Uterus (tissue), 4 donors: ENCODE results near the gene SERPINA12. TPM values are rescaled to one million over a fixed set of nuclear protein-coding genes. Genes with fewer than 3 reads are reported as not detected.

ENCODE experiments used
- DNase-seq, 2 donors: peaks; one replicate each; pipeline ENCODE4 v3.0.0-alpha.2; 2019 to 2020
- H3K27ac ChIP-seq, 2 donors: fragments of 200-600 bp; sonication (generic); 1 replicate in 1 of 2; 2 replicates in 1 of 2; pipeline ENCODE4 v1.5.1; 2016 to 2018
- H3K27me3 ChIP-seq, 2 donors: fragments of 200-600 bp; sonication (generic); one replicate each; pipeline ENCODE4 v1.5.1; 2018 to 2019; ENCODE audit warnings: control low read depth in 1 of 2
- H3K36me3 ChIP-seq, 2 donors: fragments of 200-600 bp; sonication (generic); one replicate each; pipeline ENCODE4 v1.5.1; 2019; ENCODE audit warnings: control low read depth in 1 of 2
- H3K4me1 ChIP-seq, 2 donors: fragments of 200-600 bp; sonication (generic); one replicate each; pipeline ENCODE4 v1.5.1; 2018 to 2019; ENCODE audit warnings: control low read depth in 1 of 2
- H3K4me3 ChIP-seq, 2 donors: fragments of 200-600 bp; sonication (generic); 1 replicate in 1 of 2; 2 replicates in 1 of 2; pipeline ENCODE4 v1.5.1; 2018 to 2019; ENCODE audit warnings: mild to moderate bottlenecking in 1 of 2
- H3K9me3 ChIP-seq, 2 donors: fragments of 200-600 bp; sonication (generic); one replicate each; pipeline ENCODE4 v1.5.1; 2019; ENCODE audit warnings: control low read depth in 1 of 2
- CTCF ChIP-seq, 4 experiments: fragments of 200-600 bp in 2 of 4; fragments of 450-650 bp in 2 of 4; sonication (generic) in 2 of 4; IDR thresholded peaks; one replicate each; pipeline ENCODE4 v1.5.1; 2016 to 2019; ENCODE audit warnings: antibody characterized with exemption in 4 of 4, mild to moderate bottlenecking in 2 of 4, moderate library complexity in 1 of 4
- POLR2A ChIP-seq, 2 donors: fragments of 450-650 bp; IDR thresholded peaks; one replicate each; pipeline ENCODE4 v1.6.1; 2016; ENCODE audit warnings: antibody characterized with exemption in 2 of 2, mild to moderate bottlenecking in 1 of 2, moderate library complexity in 1 of 2
- intact Hi-C: fragments of 100-400 bp; cut with DNase I; formaldehyde crosslinking; loops from one replicate; pipeline ENCODE4 v1.15.1; 2023; ENCODE audit warnings: low total_unique reads
- total RNA-seq, 4 donors: library from RNA; depleted of rRNA in 3 of 4; stranded (reverse); fragments of >200 nt in 3 of 4; gene quantifications; one replicate each; pipeline versions ENCODE4 v1.1.0 to v1.2.4, GENCODE V29; 2014 to 2023
- donor health status: DM: yes; HTN: yes; CAD: no.

Gene SERPINA12
- total RNA-seq, 4 donors from 2014 or later: not detected

DNA sequence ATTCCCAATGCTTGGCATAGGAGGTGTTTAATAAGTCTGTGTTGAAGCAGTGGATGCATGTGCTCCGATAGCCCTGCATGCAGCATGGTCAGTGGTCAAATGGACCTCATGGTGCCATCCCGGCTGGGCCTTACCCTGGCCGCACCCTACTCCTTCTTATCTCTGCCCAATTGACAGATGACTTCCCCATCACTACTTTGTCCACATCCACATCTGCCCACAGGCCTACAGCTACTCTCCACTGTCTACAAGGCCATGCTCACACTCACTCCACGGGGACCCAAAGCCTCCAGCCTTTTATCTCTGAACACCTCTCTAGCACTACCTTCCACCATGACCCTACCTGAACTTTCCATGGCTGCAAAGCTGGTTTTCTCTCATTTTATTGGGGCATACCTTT, 68.1 kb downstream of the SERPINA12 start:
- intact Hi-C loops: no loop called here
- Histone ChIP-seq H3K4me3 (no peak overlapping the region), H3K27ac (no peak overlapping the region), H3K27me3 (no peaks in the 10 kb centered on the region), H3K4me1 (no peaks in the 10 kb centered on the region), H3K36me3 (no peaks in the 10 kb centered on the region), H3K9me3 (no peaks in the 10 kb centered on the region)
- TF ChIP-seq CTCF (IDR thresholded peaks at IDR 0.05) (no peak), POLR2A (IDR thresholded peaks at IDR 0.05) (no peak)
- DNase-seq: no peak

- Histone ChIP-seq H3K9me3 (no peaks in the 10 kb centered on the region), H3K27me3 (no peaks in the 10 kb centered on the region), H3K4me1 (no peaks in the 10 kb centered on the region), H3K4me3 (no peak overlapping the region), H3K36me3 (no peaks in the 10 kb centered on the region), H3K27ac (no peak overlapping the region)
- TF ChIP-seq POLR2A (IDR thresholded peaks at IDR 0.05): no peak
- TF ChIP-seq CTCF (IDR thresholded peaks at IDR 0.05): no peak
- no peak for DNase-seq
- intact Hi-C loops: no loop called here
Measured at GRCh38 chr14:94439453-94440057, 69.7 kb downstream of the SERPINA12 start.

Other genes starting within 250 kb of the SERPINA12 start
- not detected for gene SERPINA10, start 216.2 kb downstream of the SERPINA12 start, total RNA-seq
- under 1 TPM in 1 of 4 donors, not detected in 3; 0.76 TPM for gene SERPINA6, start 186.1 kb downstream of the SERPINA12 start, total RNA-seq
- gene SERPINA2, start 142.8 kb downstream of the SERPINA12 start, total RNA-seq: not detected
- 1 to 10 TPM in 2 of 4 donors, under 1 TPM in 1, not detected in 1; 0.88 to 6.6 (median 4.9) TPM for gene SERPINA1, start 120.9 kb downstream of the SERPINA12 start, total RNA-seq
- gene SERPINA11, start 56.7 kb downstream of the SERPINA12 start, total RNA-seq: not detected
- gene SERPINA9, start 33.3 kb downstream of the SERPINA12 start, total RNA-seq: not detected
- gene SERPINA4, start 52.0 kb upstream of the SERPINA12 start, total RNA-seq: under 1 TPM in 1 of 4 donors, not detected in 3; 0.28 TPM
- 10 to 100 TPM in 1 of 4 donors, 1 to 10 TPM in 2, under 1 TPM in 1; under 0.01 to 19.6 (median 3.2) TPM for gene SERPINA5, start 72.0 kb upstream of the SERPINA12 start, total RNA-seq
- 100 to 1,000 TPM in 1 of 4 donors, 10 to 100 TPM in 1, 1 to 10 TPM in 2; 1.7 to 109 (median 17.6) TPM for gene SERPINA3, start 102.9 kb upstream of the SERPINA12 start, total RNA-seq